ENCODE data around the gene GREB1L.

Gene GREB1L

DNA sequence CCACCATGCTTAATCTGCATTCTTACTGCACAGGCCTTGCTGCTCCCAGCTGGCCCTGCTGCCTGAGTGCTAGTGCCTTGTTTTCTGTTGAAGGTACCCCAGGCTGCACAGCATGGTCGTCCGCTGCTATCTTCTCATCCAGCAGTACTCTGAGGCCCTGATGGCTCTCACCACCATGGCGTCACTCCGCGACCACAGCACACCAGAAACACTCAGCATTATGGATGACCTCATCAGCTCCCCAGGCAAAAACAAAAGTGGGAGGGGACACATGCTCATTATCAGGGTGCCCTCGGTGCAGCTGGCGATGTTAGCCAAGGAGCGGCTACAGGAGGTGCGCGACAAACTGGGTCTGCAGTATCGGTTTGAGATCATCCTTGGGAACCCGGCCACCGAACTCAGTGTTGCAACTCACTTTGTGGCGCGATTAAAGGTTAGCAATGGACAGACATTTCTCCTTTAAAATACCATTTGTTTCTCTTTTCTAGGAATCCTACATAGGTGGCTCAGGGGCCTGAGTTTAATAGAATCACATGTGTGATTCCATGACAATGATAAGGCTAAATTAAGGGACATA lies 248.0 kb downstream of the GREB1L start:
- no peak overlapping the region for H3K27ac Mint-ChIP-seq
- H3K36me3 Mint-ChIP-seq (ENCODE audit: low read depth), result no peaks in the 10 kb centered on the region
- H3K9me3 Mint-ChIP-seq, result no peaks in the 10 kb centered on the region

DNA sequence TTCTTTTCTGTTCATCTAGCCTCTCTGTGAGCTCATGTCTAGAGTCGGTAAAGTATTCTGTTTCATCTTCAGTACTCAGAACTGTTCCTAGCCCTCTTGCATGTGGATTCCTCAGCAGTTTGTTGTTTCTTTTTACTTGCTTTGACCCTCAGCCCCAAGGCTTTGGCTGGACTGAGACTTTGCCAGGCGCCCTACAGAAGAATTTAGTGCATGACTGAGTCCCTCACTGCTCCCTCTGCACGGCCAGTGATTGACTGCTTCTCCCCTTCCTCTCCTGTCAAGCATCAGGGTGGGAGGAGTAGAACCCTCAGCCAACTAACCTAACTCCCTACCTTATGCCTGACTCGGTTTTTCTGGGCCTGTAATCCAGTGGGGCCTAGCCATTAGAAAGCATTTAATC lies 248.7 kb downstream of the GREB1L start:
- DNase-seq (ENCODE audit: low spot score), result no peak
- H3K4me3 Mint-ChIP-seq, result no peak overlapping the region
- no peaks in the 10 kb centered on the region for H3K9me3 Mint-ChIP-seq
- H3K36me3 Mint-ChIP-seq (ENCODE audit: low read depth), result no peaks in the 10 kb centered on the region
- H3K27ac Mint-ChIP-seq, result no peak overlapping the region
- H3K4me1 Mint-ChIP-seq (ENCODE audit: low read depth), result no peaks in the 10 kb centered on the region
- H3K27me3 Mint-ChIP-seq (ENCODE audit: low read depth), result peaks cover 6% of the 10 kb centered on the region

More for the DNA sequence above, 248.0 kb downstream of the GREB1L start:
- no peak for DNase-seq (ENCODE audit: low spot score)
- Mint-ChIP-seq H3K27me3 (ENCODE audit: low read depth) (peaks cover 6% of the 10 kb centered on the region), H3K4me1 (ENCODE audit: low read depth) (no peaks in the 10 kb centered on the region), H3K4me3 (no peak overlapping the region)

DNA sequence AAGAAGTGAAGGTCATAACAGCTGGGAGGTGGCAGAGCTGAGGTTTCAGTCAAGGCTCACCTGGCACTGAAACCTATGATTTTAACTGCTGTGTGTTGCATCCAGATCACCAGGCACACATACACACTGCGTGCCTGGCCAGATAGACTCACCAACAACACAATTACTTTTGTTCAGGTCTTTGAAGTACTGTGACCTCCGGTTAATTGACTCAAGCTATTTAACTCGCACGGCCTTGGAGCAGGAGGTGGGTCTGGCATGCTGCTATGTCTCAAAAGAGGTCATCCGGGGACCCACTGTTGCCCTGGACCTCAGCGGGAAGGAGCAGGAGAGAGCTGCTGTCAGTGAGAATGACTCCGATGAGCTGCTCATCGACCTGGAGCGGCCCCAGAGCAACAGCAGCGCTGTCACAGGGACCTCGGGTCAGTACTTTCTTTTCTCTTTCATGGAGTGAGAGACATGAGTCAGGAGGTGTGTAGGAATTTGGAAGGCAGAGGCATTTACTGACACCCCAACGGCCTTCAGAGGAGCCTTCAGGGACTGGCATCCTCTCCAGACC lies 254.3 kb downstream of the GREB1L start:
- Mint-ChIP-seq H3K27ac (no peak overlapping the region), H3K27me3 (ENCODE audit: low read depth) (peaks cover 3% of the 10 kb centered on the region), H3K4me3 (no peak overlapping the region), H3K36me3 (ENCODE audit: low read depth) (no peaks in the 10 kb centered on the region), H3K9me3 (no peaks in the 10 kb centered on the region), H3K4me1 (ENCODE audit: low read depth) (no peaks in the 10 kb centered on the region)
- DNase-seq (ENCODE audit: low spot score), result no peak

DNA sequence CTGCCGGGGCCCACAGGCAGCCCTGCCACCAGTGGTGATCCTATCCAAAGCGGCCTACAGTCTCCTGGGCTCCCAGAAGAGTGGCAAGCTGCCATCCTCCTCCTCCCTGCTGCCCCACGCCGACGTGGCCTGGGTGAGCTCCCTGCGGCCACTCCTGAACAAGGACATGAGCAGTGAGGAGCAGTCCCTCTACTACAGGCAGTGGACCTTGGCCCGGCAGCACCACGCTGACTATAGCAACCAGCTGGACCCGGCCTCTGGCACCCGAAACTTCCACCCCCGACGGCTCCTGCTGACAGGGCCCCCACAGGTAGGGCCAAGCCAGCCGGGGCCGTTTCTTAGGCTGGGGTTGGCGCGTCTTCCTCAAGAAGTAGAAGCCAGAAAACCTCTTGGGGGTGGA lies 258.0 kb downstream of the GREB1L start:
- Mint-ChIP-seq H3K4me3 (no peak overlapping the region), H3K36me3 (ENCODE audit: low read depth) (no peaks in the 10 kb centered on the region), H3K27ac (no peak overlapping the region), H3K27me3 (ENCODE audit: low read depth) (no peaks in the 10 kb centered on the region), H3K9me3 (no peaks in the 10 kb centered on the region), H3K4me1 (ENCODE audit: low read depth) (no peaks in the 10 kb centered on the region)
- DNase-seq (ENCODE audit: low spot score), result no peak

DNA sequence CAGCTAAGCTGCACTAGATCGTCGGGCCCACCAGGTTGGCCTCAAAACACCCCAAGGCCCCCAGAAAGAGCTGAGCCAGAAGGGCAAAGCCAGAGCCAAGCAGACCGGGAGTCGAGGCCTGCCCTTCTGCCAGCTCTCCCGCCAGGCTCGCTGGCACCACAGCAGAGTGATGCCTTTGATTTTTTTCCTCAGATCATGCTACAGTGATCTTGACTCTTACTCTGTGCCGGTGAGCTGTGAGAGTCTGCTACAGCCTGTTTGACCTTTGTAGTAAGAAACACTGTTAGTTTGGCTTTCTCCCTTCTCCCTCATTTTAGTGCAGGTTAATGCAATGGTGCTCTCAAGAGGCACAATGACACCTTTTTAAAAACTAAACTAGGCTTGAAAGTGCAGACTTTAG lies 260.6 kb downstream of the GREB1L start:
- no peaks in the 10 kb centered on the region for H3K4me1 Mint-ChIP-seq (ENCODE audit: low read depth)

DNA sequence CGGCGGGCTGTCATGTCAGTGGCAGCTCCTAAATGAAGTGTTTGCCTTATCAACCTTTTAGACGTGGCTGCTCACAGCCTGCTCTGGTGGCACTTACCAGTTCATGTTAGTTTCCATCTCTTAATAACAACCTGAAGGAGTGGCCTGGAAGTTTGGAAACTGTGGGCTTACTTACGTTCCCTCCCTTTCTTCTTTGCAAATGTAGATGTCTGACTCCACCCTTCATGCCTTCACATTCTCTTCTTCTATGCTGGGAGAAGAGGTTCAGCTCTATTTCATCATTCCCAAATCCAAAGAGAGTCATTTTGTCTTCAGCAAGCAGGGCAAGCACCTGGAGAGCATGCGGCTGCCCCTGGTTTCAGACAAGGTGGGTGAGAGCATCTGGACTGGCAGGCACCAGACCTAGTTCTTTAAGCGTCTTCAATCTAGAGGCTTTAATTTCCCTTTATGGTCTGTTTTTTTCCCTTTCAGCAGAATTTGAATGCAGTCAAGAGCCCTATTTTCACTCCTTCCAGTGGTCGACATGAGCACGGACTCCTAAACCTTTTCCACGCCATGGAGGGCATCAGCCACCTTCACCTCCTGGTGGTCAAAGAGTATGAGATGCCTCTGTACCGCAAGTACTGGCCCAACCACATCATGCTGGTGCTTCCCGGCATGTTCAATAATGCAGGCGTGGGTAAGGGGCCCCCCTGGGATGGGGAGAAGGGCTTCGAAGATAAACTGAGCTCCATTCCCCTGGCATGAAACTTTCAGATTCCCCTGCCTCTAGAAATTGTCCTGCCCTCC lies 266.1 kb downstream of the GREB1L start:
- peaks cover 2% of the 10 kb centered on the region for H3K36me3 Mint-ChIP-seq (ENCODE audit: low read depth)
- H3K9me3 Mint-ChIP-seq, result no peaks in the 10 kb centered on the region
- no peaks in the 10 kb centered on the region for H3K27me3 Mint-ChIP-seq (ENCODE audit: low read depth)
- no peak for DNase-seq (ENCODE audit: low spot score)
- no peak overlapping the region for H3K4me3 Mint-ChIP-seq
- no peaks in the 10 kb centered on the region for H3K4me1 Mint-ChIP-seq (ENCODE audit: low read depth)
- H3K27ac Mint-ChIP-seq, result no peak overlapping the region

More for the DNA sequence above, 260.6 kb downstream of the GREB1L start:
- no peaks in the 10 kb centered on the region for H3K9me3 Mint-ChIP-seq
- H3K27ac Mint-ChIP-seq, result no peak overlapping the region
- H3K27me3 Mint-ChIP-seq (ENCODE audit: low read depth), result no peaks in the 10 kb centered on the region
- DNase-seq (ENCODE audit: low spot score), result no peak
- H3K4me3 Mint-ChIP-seq, result no peak overlapping the region
- no peaks in the 10 kb centered on the region for H3K36me3 Mint-ChIP-seq (ENCODE audit: low read depth)

DNA sequence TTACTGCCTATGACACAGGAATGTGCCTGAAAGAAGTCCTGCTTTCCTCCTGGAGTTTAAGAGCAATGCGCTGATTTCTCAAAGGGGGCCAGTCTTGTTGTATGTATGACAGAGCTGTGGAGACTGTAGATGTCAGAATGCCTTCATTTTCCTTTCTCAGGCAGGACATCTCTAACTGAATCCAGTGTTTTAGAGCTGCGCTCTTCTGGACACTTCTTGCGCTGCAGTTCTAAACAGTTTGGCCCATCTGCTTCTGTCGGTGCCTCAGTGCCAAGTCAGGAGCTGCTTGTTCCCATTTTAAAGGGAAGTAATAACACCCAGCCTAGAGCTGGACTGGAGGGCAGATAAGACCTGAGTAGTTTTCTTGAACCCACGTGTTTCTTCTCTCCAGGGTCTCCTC lies 267.0 kb downstream of the GREB1L start:
- H3K4me3 Mint-ChIP-seq, result no peak overlapping the region
- no peaks in the 10 kb centered on the region for H3K9me3 Mint-ChIP-seq
- no peaks in the 10 kb centered on the region for H3K27me3 Mint-ChIP-seq (ENCODE audit: low read depth)
- DNase-seq (ENCODE audit: low spot score), result no peak
- H3K36me3 Mint-ChIP-seq (ENCODE audit: low read depth), result peaks cover 6% of the 10 kb centered on the region
- no peaks in the 10 kb centered on the region for H3K4me1 Mint-ChIP-seq (ENCODE audit: low read depth)
- H3K27ac Mint-ChIP-seq, result no peak overlapping the region

DNA sequence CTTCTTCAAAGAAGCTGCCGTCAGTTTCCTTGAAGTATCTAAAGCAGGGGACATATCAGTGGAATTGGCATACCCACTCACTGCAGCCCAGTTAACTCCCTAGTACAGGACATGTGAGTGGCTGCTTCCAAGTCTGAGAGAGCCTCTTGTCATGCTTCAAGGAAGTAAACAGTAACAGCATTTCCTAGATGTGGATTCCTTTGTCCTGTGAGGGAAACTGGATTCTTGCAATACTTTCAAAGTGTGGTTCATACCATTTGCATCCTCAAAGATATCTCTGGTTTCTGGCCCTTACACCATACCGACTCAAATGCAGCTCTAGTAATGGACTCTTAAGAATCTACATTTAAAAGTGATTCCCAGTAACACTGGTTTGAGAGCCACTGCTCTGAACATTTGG lies 271.3 kb downstream of the GREB1L start:
- Mint-ChIP-seq H3K27me3 (ENCODE audit: low read depth) (no peaks in the 10 kb centered on the region), H3K27ac (no peak overlapping the region), H3K9me3 (no peaks in the 10 kb centered on the region), H3K36me3 (ENCODE audit: low read depth) (peaks cover 8% of the 10 kb centered on the region), H3K4me3 (no peak overlapping the region), H3K4me1 (ENCODE audit: low read depth) (no peaks in the 10 kb centered on the region)
- DNase-seq (ENCODE audit: low spot score), result no peak

DNA sequence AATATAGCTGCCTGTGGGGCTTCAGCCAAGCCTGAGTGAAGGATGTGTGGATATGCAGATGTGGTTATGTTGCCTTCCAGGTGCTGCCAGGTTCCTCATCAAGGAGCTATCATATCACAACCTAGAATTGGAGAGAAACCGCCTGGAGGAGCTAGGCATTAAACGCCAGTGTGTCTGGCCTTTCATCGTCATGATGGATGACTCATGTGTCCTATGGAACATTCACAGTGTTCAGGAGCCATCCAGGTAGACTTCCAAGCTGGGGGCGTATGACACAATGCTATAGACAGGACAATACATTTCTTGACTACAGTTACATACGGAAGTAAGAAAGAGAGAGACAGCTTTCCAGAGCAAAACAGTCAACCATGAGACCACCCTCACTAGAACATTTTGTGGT lies 271.7 kb downstream of the GREB1L start:
- no peaks in the 10 kb centered on the region for H3K27me3 Mint-ChIP-seq (ENCODE audit: low read depth)
- H3K4me3 Mint-ChIP-seq, result no peak overlapping the region
- H3K27ac Mint-ChIP-seq, result no peak overlapping the region
- peaks cover 8% of the 10 kb centered on the region for H3K36me3 Mint-ChIP-seq (ENCODE audit: low read depth)
- no peak for DNase-seq (ENCODE audit: low spot score)
- H3K9me3 Mint-ChIP-seq, result no peaks in the 10 kb centered on the region
- no peaks in the 10 kb centered on the region for H3K4me1 Mint-ChIP-seq (ENCODE audit: low read depth)

DNA sequence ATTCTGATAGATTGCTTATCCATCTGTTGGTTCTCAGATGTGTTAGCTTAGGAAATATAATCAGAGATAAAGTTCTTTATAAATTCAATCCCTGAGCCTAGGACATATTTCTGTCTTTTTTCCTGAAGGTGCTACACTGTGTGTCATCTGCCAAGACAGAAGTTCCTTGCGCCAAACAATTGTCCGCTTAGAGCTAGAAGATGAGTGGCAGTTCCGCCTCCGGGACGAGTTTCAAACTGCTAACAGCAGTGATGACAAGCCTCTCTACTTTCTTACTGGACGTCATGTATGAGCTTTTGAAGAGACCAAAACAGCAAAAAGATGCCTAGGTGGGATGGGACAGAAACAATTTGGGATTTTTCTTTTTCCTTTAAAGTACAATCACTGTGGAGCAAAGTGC lies 280.5 kb downstream of the GREB1L start:
- Mint-ChIP-seq H3K4me1 (ENCODE audit: low read depth) (no peaks in the 10 kb centered on the region), H3K27me3 (ENCODE audit: low read depth) (no peaks in the 10 kb centered on the region), H3K36me3 (ENCODE audit: low read depth) (peaks cover 24% of the 10 kb centered on the region), H3K27ac (no peak overlapping the region), H3K4me3 (no peak overlapping the region), H3K9me3 (no peaks in the 10 kb centered on the region)
- no peak for DNase-seq (ENCODE audit: low spot score)

DNA sequence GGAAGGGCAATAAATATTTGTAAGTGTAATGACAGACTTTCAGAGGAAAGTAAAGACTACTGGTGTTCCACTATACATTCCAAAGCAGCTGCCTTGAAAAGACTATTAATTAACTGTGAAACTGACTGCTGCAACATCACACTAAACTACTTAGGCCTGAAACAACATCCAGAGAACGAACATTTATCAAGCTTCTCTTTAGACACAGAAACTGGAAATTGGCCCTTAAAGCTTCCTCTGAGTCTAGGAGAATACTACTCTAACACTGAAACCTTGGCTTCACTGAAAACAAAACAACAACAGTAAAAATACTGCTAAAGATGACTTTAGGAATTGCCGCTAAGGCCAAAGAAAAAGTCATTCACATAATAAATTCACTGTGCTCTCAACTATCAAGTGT lies 283.9 kb downstream of the GREB1L start:
- Mint-ChIP-seq H3K27ac (no peak overlapping the region), H3K27me3 (ENCODE audit: low read depth) (no peaks in the 10 kb centered on the region), H3K9me3 (no peaks in the 10 kb centered on the region), H3K4me1 (ENCODE audit: low read depth) (no peaks in the 10 kb centered on the region), H3K4me3 (no peak overlapping the region), H3K36me3 (ENCODE audit: low read depth) (peaks cover 29% of the 10 kb centered on the region)
- no peak for DNase-seq (ENCODE audit: low spot score)

DNA sequence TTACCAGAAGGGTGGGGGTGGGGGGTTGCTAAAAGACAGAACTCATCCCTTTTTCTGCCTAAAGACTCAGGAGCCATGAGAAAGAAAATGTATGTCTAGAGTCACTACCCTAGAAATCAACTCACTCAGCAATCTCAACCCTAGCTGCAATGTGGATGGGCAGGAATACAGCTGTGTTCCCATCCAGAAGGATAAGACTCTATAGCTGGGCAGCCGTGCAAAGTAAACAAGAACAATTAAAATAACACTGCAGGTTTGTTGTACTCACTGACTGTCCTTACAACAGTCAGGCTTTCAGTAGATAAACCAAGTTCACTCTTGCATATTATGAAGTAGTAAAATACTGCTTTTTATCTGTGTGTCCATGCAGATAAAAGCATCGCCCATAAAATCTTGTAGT lies 284.4 kb downstream of the GREB1L start:
- no peak overlapping the region for H3K27ac Mint-ChIP-seq
- H3K4me3 Mint-ChIP-seq, result no peak overlapping the region
- H3K27me3 Mint-ChIP-seq (ENCODE audit: low read depth), result no peaks in the 10 kb centered on the region
- no peaks in the 10 kb centered on the region for H3K9me3 Mint-ChIP-seq
- peaks cover 31% of the 10 kb centered on the region for H3K36me3 Mint-ChIP-seq (ENCODE audit: low read depth)
- no peak for DNase-seq (ENCODE audit: low spot score)
- H3K4me1 Mint-ChIP-seq (ENCODE audit: low read depth), result no peaks in the 10 kb centered on the region

DNA sequence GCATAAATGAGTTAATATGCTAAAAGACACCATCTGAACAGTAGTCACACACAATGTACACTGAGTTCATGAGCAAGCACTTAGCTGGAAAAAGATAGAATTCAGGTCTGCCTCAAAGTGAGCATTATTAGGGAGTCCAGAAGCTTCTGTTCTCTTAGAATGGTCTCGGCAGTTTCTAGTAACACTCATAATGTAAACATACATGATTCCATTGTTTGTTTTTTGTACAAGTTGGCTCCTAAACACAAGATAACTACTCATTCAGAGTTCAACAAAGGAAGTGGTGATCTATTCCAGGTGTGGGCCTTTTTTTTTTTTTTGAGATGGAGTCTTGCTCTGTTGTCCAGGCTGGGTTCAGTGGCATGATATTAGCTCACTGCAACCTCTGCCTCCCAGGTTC lies 292.3 kb downstream of the GREB1L start:
- Mint-ChIP-seq H3K36me3 (ENCODE audit: low read depth) (peaks cover 50% of the 10 kb centered on the region), H3K4me3 (no peak overlapping the region), H3K27ac (no peak overlapping the region), H3K27me3 (ENCODE audit: low read depth) (no peaks in the 10 kb centered on the region), H3K4me1 (ENCODE audit: low read depth) (no peaks in the 10 kb centered on the region), H3K9me3 (no peaks in the 10 kb centered on the region)
- no peak for DNase-seq (ENCODE audit: low spot score)

DNA sequence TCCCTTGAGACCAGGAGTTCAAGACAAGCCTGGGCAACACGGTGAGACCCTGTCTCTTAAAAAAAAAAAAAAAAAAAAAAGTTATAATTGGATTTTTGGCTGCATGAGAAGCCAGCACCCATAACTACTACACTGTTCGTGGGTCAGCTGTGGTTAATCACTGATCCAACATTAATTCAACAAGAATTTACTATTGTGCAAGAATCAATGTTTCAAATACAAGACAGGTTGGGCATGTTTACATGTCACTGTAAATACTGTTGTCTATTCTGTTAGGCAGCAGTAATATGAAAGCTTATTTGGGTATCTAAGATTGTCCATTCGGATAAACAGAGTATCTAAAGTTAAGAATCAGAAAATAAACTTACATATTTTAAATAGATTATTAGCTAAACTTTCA lies 296.2 kb downstream of the GREB1L start:
- peaks cover 39% of the 10 kb centered on the region for H3K36me3 Mint-ChIP-seq (ENCODE audit: low read depth)
- H3K4me1 Mint-ChIP-seq (ENCODE audit: low read depth), result peaks cover 2% of the 10 kb centered on the region
- no peak overlapping the region for H3K4me3 Mint-ChIP-seq
- H3K27ac Mint-ChIP-seq, result no peak overlapping the region
- H3K9me3 Mint-ChIP-seq, result no peaks in the 10 kb centered on the region
- no peaks in the 10 kb centered on the region for H3K27me3 Mint-ChIP-seq (ENCODE audit: low read depth)
- no peak for DNase-seq (ENCODE audit: low spot score)
